Natural killer cell (primary cell): Measurements from ENCODE around the gene VAV3. TPM values are rescaled to one million over a fixed set of nuclear protein-coding genes. Genes with fewer than 3 reads are reported as not detected.
A peak's percentile ranks its signal among the peaks of the same experiment; 100 is the strongest.
"Not testable (repeated sequence)": the region's sequence is repeated elsewhere in the genome, so short reads cannot be mapped to it uniquely, and the experiment has no call there.

Source experiments
- ATAC-seq, 3 donors: fragments of 150-1000 bp in 2 of 3; fragments of 200-7000 bp in 1 of 3; cut with Tn5 transposase; 1 replicate in 1 of 3; 2 replicates in 2 of 3; pipeline ENCODE4 v1.10.0; 2021; ENCODE audit warnings: mild to moderate bottlenecking in 2 of 3, moderate library complexity in 2 of 3
- DNase-seq, 2 donors: peaks; one replicate each; pipeline versions ENCODE4 v3.0.0 to v3.0.0-alpha.2; 2013 to 2021; ENCODE audit warnings: mixed read lengths in 1 of 2
- H3K27ac ChIP-seq: one replicate; pipeline ENCODE4 v1.5.1; 2013; ENCODE audit warnings: mild to moderate bottlenecking, low read length
- H3K27me3 ChIP-seq: one replicate; pipeline ENCODE4 v1.6.1; 2013; ENCODE audit warnings: low read length; ENCODE audit not compliant: control insufficient read depth, insufficient read depth
- H3K36me3 ChIP-seq: one replicate; pipeline ENCODE4 v1.6.1; 2013; ENCODE audit warnings: low read length; ENCODE audit not compliant: control insufficient read depth, insufficient read depth
- H3K4me1 ChIP-seq: one replicate; pipeline ENCODE4 v1.6.1; 2013; ENCODE audit warnings: low read length; ENCODE audit not compliant: control insufficient read depth, insufficient read depth
- H3K4me3 ChIP-seq: one replicate; pipeline ENCODE4 v1.5.1; 2013; ENCODE audit warnings: low read length
- H3K9me3 ChIP-seq: one replicate; pipeline ENCODE4 v1.6.1; 2013; ENCODE audit warnings: low read length; ENCODE audit not compliant: control insufficient read depth, insufficient read depth
- H3K27ac Mint-ChIP-seq, 2 donors: one replicate each; pipeline ENCODE4 v1.8.0; 2022; ENCODE audit warnings: mild to moderate bottlenecking in 2 of 2, mixed read lengths in 2 of 2, moderate library complexity in 1 of 2
- H3K27me3 Mint-ChIP-seq, 2 donors: one replicate each; pipeline ENCODE4 v1.8.0; 2022; ENCODE audit warnings: low read depth in 2 of 2, mixed read lengths in 2 of 2
- H3K36me3 Mint-ChIP-seq: one replicate; pipeline ENCODE4 v1.8.0; 2022; ENCODE audit warnings: mixed read lengths
- H3K4me1 Mint-ChIP-seq, 2 donors: one replicate each; pipeline ENCODE4 v1.8.0; 2022; ENCODE audit warnings: mixed read lengths in 2 of 2
- H3K4me3 Mint-ChIP-seq: one replicate; pipeline ENCODE4 v1.8.0; 2022; ENCODE audit warnings: mild to moderate bottlenecking, moderate library complexity, mixed read lengths
- H3K9me3 Mint-ChIP-seq, 2 donors: one replicate each; pipeline ENCODE4 v1.8.0; 2022; ENCODE audit warnings: mixed read lengths in 2 of 2
- CTCF ChIP-seq: fragments of 200-600 bp; IDR thresholded peaks from one replicate; pipeline ENCODE4 v1.8.0; 2022; ENCODE audit warnings: antibody characterized with exemption
- WGBS: methylation state at CpG from one replicate; pipeline ENCODE4 v1.1.7; 2013; ENCODE audit warnings: missing lambda C conversion rate; ENCODE audit not compliant: insufficient coverage; 5-methylcytosine and 5-hydroxymethylcytosine counted together
- intact Hi-C: fragments of 100-400 bp; cut with micrococcal nuclease; formaldehyde crosslinking; loops from one replicate; pipeline ENCODE4 v1.14.2; 2022
- total RNA-seq, 4 donors: library from RNA; stranded (reverse); fragments of 120-200 nt in 1 of 4; gene quantifications; one replicate each; pipeline versions ENCODE4 v1.2.3 to v1.2.4, GENCODE V29; 2013 to 2022

Gene VAV3
- total RNA-seq, 3 donors from 2014 or later (not counting 1 experiment from before 2014, with no cell fraction given): 95.8 to 101 (median 96.6) TPM

- Histone ChIP-seq H3K36me3 (peaks cover 5% of the 10 kb centered on the region), H3K9me3 (no peaks in the 10 kb centered on the region), H3K27ac (no peak overlapping the region), H3K4me1 (no peaks in the 10 kb centered on the region), H3K4me3 (no peak overlapping the region), H3K27me3 (no peaks in the 10 kb centered on the region)
- Mint-ChIP-seq H3K4me3 (no peak overlapping the region), H3K36me3 (peaks cover 7% of the 10 kb centered on the region), H3K9me3 (no peaks in the 10 kb centered on the region), H3K4me1 (peaks cover 24 to 28% of the 10 kb centered on the region in 2 donors), H3K27ac (peak overlapping the region; percentile 4 to 15), H3K27me3 (no peaks in the 10 kb centered on the region)
- DNase-seq (no peak), ATAC-seq (no peak)
- intact Hi-C loops: no loop called here
- WGBS: 96% methylated on average over 2 of the region's 2 CpGs
- TF ChIP-seq CTCF: no peak
Measured at GRCh38 chr1:107659961-107660360, 305.0 kb downstream of the VAV3 start.

GRCh38 chr1:107657356-107657755, 307.6 kb downstream of the VAV3 start:
- intact Hi-C loops: no loop called here
- Histone ChIP-seq H3K27me3 (no peaks in the 10 kb centered on the region), H3K4me3 (no peak overlapping the region), H3K36me3 (peaks cover 3% of the 10 kb centered on the region), H3K4me1 (no peaks in the 10 kb centered on the region), H3K27ac (no peak overlapping the region), H3K9me3 (no peaks in the 10 kb centered on the region)
- no peak for TF ChIP-seq CTCF
- Mint-ChIP-seq H3K27me3 (no peaks in the 10 kb centered on the region), H3K36me3 (no peaks in the 10 kb centered on the region), H3K9me3 (no peaks in the 10 kb centered on the region), H3K4me1 (peaks cover 32% of the 10 kb centered on the region in 2 donors), H3K27ac (no peak overlapping the region), H3K4me3 (no peak overlapping the region)
- 97% methylated on average over 4 of the region's 4 CpGs for whole genome bisulfite sequencing
- ATAC-seq (no peak), DNase-seq (no peak)

- Histone ChIP-seq H3K27ac (no peak overlapping the region), H3K4me3 (no peak overlapping the region), H3K27me3 (no peaks in the 10 kb centered on the region), H3K36me3 (peaks cover 3% of the 10 kb centered on the region), H3K9me3 (no peaks in the 10 kb centered on the region), H3K4me1 (no peaks in the 10 kb centered on the region)
- H3K27ac Mint-ChIP-seq: peak overlapping the region in 1 of 2 donors; percentile 44
- 64% methylated on average over 1 of the region's 2 CpGs for WGBS
- H3K36me3 Mint-ChIP-seq: no peaks in the 10 kb centered on the region
- H3K27me3 Mint-ChIP-seq: no peaks in the 10 kb centered on the region
- peaks cover 48 to 59% of the 10 kb centered on the region in 2 donors for H3K4me1 Mint-ChIP-seq
- DNase-seq: no peak
- H3K9me3 Mint-ChIP-seq: no peaks in the 10 kb centered on the region
- H3K4me3 Mint-ChIP-seq: no peak overlapping the region
- no peak for ATAC-seq
- intact Hi-C loops: no loop called here
- TF ChIP-seq CTCF: no peak
Measured at GRCh38 chr1:107653765-107654164, 311.2 kb downstream of the VAV3 start.

- DNase-seq (no peak), ATAC-seq (no peak)
- H3K4me3 ChIP-seq: no peak overlapping the region
- no peaks in the 10 kb centered on the region for H3K4me1 ChIP-seq
- peaks cover 3% of the 10 kb centered on the region for H3K36me3 ChIP-seq
- no peak overlapping the region for H3K27ac ChIP-seq
- no peaks in the 10 kb centered on the region for H3K9me3 ChIP-seq
- Mint-ChIP-seq H3K9me3 (no peaks in the 10 kb centered on the region), H3K36me3 (no peaks in the 10 kb centered on the region), H3K4me1 (peaks cover 52 to 62% of the 10 kb centered on the region in 2 donors), H3K27me3 (no peaks in the 10 kb centered on the region), H3K4me3 (no peak overlapping the region), H3K27ac (peak overlapping the region; percentile 62 to 70)
- no peaks in the 10 kb centered on the region for H3K27me3 ChIP-seq
- 92% methylated on average over 1 of the region's 1 CpG for WGBS
- no peak for TF ChIP-seq CTCF
- intact Hi-C loops: no loop called here
Measured at GRCh38 chr1:107653005-107653404, 312.0 kb downstream of the VAV3 start.

- H3K4me1 ChIP-seq, H3K9me3 Mint-ChIP-seq, H3K36me3 ChIP-seq, H3K36me3 Mint-ChIP-seq, ATAC-seq, H3K27me3 ChIP-seq, H3K4me3 Mint-ChIP-seq, DNase-seq, H3K4me3 ChIP-seq, H3K9me3 ChIP-seq, intact Hi-C loops, H3K27ac ChIP-seq, H3K27me3 Mint-ChIP-seq: not testable (repeated sequence)
- Mint-ChIP-seq H3K4me1 (peaks cover 51 to 55% of the 10 kb centered on the region in 2 donors), H3K27ac (peak overlapping the region; percentile 35 to 43)
- 80% methylated on average over 1 of the region's 2 CpGs for WGBS
Measured at GRCh38 chr1:107650825-107651224, 314.2 kb downstream of the VAV3 start.
